Uterus (tissue), 4 donors: ENCODE measurements around the gene COL23A1. TPM values are rescaled to one million over a fixed set of nuclear protein-coding genes. Genes with fewer than 3 reads are reported as not detected.
A peak's percentile ranks its signal among the peaks of the same experiment; 100 is the strongest.

ENCODE experiments used
- DNase-seq, 2 donors: peaks; one replicate each; pipeline ENCODE4 v3.0.0-alpha.2; 2019 to 2020
- H3K27ac ChIP-seq, 2 donors: fragments of 200-600 bp; sonication (generic); 1 replicate in 1 of 2; 2 replicates in 1 of 2; pipeline ENCODE4 v1.5.1; 2016 to 2018
- H3K27me3 ChIP-seq, 2 donors: fragments of 200-600 bp; sonication (generic); one replicate each; pipeline ENCODE4 v1.5.1; 2018 to 2019; ENCODE audit warnings: control low read depth in 1 of 2
- H3K36me3 ChIP-seq, 2 donors: fragments of 200-600 bp; sonication (generic); one replicate each; pipeline ENCODE4 v1.5.1; 2019; ENCODE audit warnings: control low read depth in 1 of 2
- H3K4me1 ChIP-seq, 2 donors: fragments of 200-600 bp; sonication (generic); one replicate each; pipeline ENCODE4 v1.5.1; 2018 to 2019; ENCODE audit warnings: control low read depth in 1 of 2
- H3K4me3 ChIP-seq, 2 donors: fragments of 200-600 bp; sonication (generic); 1 replicate in 1 of 2; 2 replicates in 1 of 2; pipeline ENCODE4 v1.5.1; 2018 to 2019; ENCODE audit warnings: mild to moderate bottlenecking in 1 of 2
- H3K9me3 ChIP-seq, 2 donors: fragments of 200-600 bp; sonication (generic); one replicate each; pipeline ENCODE4 v1.5.1; 2019; ENCODE audit warnings: control low read depth in 1 of 2
- POLR2A ChIP-seq, 2 donors: fragments of 450-650 bp; IDR thresholded peaks; one replicate each; pipeline ENCODE4 v1.6.1; 2016; ENCODE audit warnings: antibody characterized with exemption in 2 of 2, mild to moderate bottlenecking in 1 of 2, moderate library complexity in 1 of 2
- intact Hi-C: fragments of 100-400 bp; cut with DNase I; formaldehyde crosslinking; loops from one replicate; pipeline ENCODE4 v1.15.1; 2023; ENCODE audit warnings: low total_unique reads
- total RNA-seq, 4 donors: library from RNA; depleted of rRNA in 3 of 4; stranded (reverse); fragments of >200 nt in 3 of 4; gene quantifications; one replicate each; pipeline versions ENCODE4 v1.1.0 to v1.2.4, GENCODE V29; 2014 to 2023
- TF ChIP-seq, protein P1 (sequence below), 4 experiments: fragments of 200-600 bp in 2 of 4; fragments of 450-650 bp in 2 of 4; sonication (generic) in 2 of 4; IDR thresholded peaks; one replicate each; pipeline ENCODE4 v1.5.1; 2016 to 2019; ENCODE audit warnings: antibody characterized with exemption in 4 of 4, mild to moderate bottlenecking in 2 of 4, moderate library complexity in 1 of 4
- donor health status: DM: yes; HTN: yes; CAD: no.

The COL23A1 gene
- total RNA-seq, 4 donors from 2014 or later, result 0.85 to 7.6 (median 2.0) TPM; not detected in 1

DNA sequence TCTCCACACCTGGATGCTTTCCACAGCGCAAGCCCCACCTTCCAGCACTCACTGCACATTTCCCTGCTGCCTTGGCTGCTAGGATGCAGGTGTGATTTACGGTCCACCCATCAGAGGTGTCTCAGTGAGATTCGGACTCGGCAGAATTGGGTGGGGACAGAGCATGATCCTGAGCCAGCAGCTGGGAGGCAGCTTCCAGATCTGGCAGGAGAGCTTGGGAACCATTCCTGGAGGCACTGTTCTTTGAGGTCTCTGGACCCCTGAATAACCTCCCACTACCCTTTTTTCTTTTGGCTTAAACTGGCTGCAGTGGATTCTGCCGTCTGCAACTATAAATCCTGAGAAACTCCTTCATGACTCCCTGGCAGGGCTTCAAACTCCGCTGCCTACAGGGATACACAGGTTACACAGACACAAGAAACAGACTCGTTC lies 258.0 kb downstream of the COL23A1 start:
- no peak for TF ChIP-seq POLR2A (IDR thresholded peaks at IDR 0.05)
- TF ChIP-seq, protein P1, sequence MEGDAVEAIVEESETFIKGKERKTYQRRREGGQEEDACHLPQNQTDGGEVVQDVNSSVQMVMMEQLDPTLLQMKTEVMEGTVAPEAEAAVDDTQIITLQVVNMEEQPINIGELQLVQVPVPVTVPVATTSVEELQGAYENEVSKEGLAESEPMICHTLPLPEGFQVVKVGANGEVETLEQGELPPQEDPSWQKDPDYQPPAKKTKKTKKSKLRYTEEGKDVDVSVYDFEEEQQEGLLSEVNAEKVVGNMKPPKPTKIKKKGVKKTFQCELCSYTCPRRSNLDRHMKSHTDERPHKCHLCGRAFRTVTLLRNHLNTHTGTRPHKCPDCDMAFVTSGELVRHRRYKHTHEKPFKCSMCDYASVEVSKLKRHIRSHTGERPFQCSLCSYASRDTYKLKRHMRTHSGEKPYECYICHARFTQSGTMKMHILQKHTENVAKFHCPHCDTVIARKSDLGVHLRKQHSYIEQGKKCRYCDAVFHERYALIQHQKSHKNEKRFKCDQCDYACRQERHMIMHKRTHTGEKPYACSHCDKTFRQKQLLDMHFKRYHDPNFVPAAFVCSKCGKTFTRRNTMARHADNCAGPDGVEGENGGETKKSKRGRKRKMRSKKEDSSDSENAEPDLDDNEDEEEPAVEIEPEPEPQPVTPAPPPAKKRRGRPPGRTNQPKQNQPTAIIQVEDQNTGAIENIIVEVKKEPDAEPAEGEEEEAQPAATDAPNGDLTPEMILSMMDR (IDR thresholded peaks at IDR 0.05), result no peak
- no peak overlapping the region for H3K4me3 ChIP-seq
- no peaks in the 10 kb centered on the region for H3K9me3 ChIP-seq
- intact Hi-C loops, result no loop called here
- no peak overlapping the region for H3K27ac ChIP-seq
- peaks cover 0 to 9% of the 10 kb centered on the region in 2 donors for H3K4me1 ChIP-seq
- no peaks in the 10 kb centered on the region for H3K36me3 ChIP-seq
- no peaks in the 10 kb centered on the region for H3K27me3 ChIP-seq
- DNase-seq, result no peak

GRCh38 chr5:178331491-178331996 lies 258.6 kb downstream of the COL23A1 start:
- H3K27ac ChIP-seq, result peak overlapping the region in 1 of 2 donors; percentile 27
- intact Hi-C loops, result no loop called here

DNA sequence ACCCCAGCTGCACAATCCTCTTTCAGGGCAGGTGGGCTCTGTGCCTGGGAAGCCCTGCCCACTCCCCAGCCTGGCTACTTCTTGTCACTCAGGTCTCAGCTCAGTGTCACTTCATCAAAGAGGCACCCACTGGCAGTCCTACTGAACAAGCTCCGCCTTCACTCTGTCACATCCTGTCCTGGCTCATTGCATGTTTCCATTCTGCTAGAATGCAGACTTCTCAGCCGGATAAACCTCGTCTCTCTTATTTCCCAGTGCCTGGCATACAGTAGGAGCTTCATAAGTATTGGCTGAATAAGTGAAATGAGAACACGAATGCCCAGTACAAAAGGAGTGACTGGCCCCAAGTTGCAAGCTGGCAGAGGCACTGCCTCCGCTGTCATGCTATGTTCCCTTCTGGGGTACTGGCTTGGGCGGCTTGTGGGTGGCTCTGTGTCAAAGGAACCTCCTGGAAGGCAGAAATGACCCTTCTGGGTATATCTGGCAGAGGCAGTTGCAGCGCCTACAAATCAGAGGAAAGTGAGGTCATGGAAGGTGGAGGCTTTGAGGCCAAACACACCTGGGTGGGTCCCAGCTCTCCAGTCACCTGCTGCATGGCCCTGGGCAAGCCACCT lies 259.3 kb downstream of the COL23A1 start:
- DNase-seq, result no peak
- Histone ChIP-seq H3K4me3 (no peak overlapping the region), H3K27ac (peak overlapping the region in 1 of 2 donors; percentile 27), H3K27me3 (no peaks in the 10 kb centered on the region), H3K4me1 (peaks cover 0 to 9% of the 10 kb centered on the region in 2 donors), H3K9me3 (no peaks in the 10 kb centered on the region), H3K36me3 (no peaks in the 10 kb centered on the region)
- intact Hi-C loops, result no loop called here
- TF ChIP-seq, protein P1 (IDR thresholded peaks at IDR 0.05), result no peak
- no peak for TF ChIP-seq POLR2A (IDR thresholded peaks at IDR 0.05)

More at GRCh38 chr5:178331491-178331996, 258.6 kb downstream of the COL23A1 start:
- H3K27me3 ChIP-seq, result no peaks in the 10 kb centered on the region
- peak in 1 of 2 donors; percentile 31 for DNase-seq
- H3K9me3 ChIP-seq, result no peaks in the 10 kb centered on the region
- no peak overlapping the region for H3K4me3 ChIP-seq
- H3K36me3 ChIP-seq, result no peaks in the 10 kb centered on the region
- H3K4me1 ChIP-seq, result peaks cover 0 to 9% of the 10 kb centered on the region in 2 donors
- TF ChIP-seq, protein P1 (IDR thresholded peaks at IDR 0.05), result no peak
- no peak for TF ChIP-seq POLR2A (IDR thresholded peaks at IDR 0.05)

GRCh38 chr5:178328826-178329730 lies 261.1 kb downstream of the COL23A1 start:
- Histone ChIP-seq H3K4me3 (no peak overlapping the region), H3K36me3 (no peaks in the 10 kb centered on the region), H3K4me1 (peaks cover 0 to 9% of the 10 kb centered on the region in 2 donors), H3K9me3 (no peaks in the 10 kb centered on the region), H3K27me3 (no peaks in the 10 kb centered on the region), H3K27ac (no peak overlapping the region)
- TF ChIP-seq, protein P1 (IDR thresholded peaks at IDR 0.05), result no peak
- TF ChIP-seq POLR2A (IDR thresholded peaks at IDR 0.05), result no peak
- intact Hi-C loops, result no loop called here
- no peak for DNase-seq
